IPS DF 6.9 (cell line): Measurements from ENCODE around the gene MYO1C.

ENCODE experiments used
- DNase-seq: peaks from one replicate; pipeline ENCODE4 v3.0.0-alpha.2; 2013; ENCODE audit warnings: low read depth, low spot score
- H3K27ac ChIP-seq: one replicate; pipeline ENCODE4 v1.5.1; 2013; ENCODE audit warnings: low read length, control low read depth
- H3K27me3 ChIP-seq: 2 replicates; pipeline ENCODE4 v1.6.1; 2013; ENCODE audit warnings: mild to moderate bottlenecking, low read length; ENCODE audit not compliant: control insufficient read depth, insufficient read depth
- H3K36me3 ChIP-seq: 2 replicates; pipeline ENCODE4 v1.6.1; 2013; ENCODE audit warnings: low read length; ENCODE audit not compliant: control insufficient read depth, insufficient read depth
- H3K4me1 ChIP-seq: 2 replicates; pipeline ENCODE4 v1.6.1; 2013; ENCODE audit warnings: low read length; ENCODE audit not compliant: control insufficient read depth, insufficient read depth
- H3K4me3 ChIP-seq: 2 replicates; pipeline ENCODE4 v1.5.1; 2013; ENCODE audit warnings: mild to moderate bottlenecking, low read length
- H3K9me3 ChIP-seq: 2 replicates; pipeline ENCODE4 v1.6.1; 2013; ENCODE audit warnings: low read length, inconsistent platforms; ENCODE audit not compliant: control insufficient read depth, insufficient read depth
- WGBS: extraction: QIAGEN DNeasy Blood & Tissue Kit; methylation state at CpG from one replicate; pipeline ENCODE4 v1.1.7; 2013; ENCODE audit warnings: mixed read lengths, missing lambda C conversion rate; ENCODE audit not compliant: insufficient read length, insufficient coverage; 5-methylcytosine and 5-hydroxymethylcytosine counted together

The MYO1C gene

DNA sequence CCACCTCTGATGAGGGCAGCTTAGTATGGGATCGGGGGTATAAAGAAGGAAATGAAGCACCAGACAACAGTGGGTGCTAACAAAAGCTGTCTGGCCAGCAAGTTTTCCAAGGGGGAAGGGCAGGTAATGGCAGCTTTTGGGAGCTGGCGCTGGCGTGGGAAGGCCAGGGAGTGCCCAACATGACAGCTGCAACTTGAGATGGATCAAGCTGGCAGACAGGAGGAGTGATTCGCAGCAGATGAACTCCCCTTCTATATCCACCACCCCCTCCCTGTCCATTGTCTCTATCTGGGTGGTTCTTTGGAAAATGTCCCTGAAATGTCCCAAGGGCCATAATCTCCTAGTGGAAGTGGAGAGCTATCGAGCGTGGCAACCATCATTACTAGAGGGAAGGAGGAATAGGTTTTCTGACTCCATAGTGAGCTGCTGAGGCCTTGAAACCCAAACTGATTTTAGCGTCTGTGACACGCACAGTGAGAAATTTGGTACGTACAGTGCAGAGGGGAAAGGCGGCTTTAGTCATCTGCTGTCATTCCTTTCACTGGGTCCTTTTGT, 28.7 kb upstream of the MYO1C start:
- H3K36me3 ChIP-seq: no peaks in the 10 kb centered on the region
- no peaks in the 10 kb centered on the region for H3K4me1 ChIP-seq
- no peak overlapping the region for H3K27ac ChIP-seq
- DNase-seq: no peak
- H3K9me3 ChIP-seq: no peaks in the 10 kb centered on the region
- no peaks in the 10 kb centered on the region for H3K27me3 ChIP-seq
- no CpG with 5 or more reads among the region's 10 CpGs for WGBS
- H3K4me3 ChIP-seq: no peak overlapping the region

DNA sequence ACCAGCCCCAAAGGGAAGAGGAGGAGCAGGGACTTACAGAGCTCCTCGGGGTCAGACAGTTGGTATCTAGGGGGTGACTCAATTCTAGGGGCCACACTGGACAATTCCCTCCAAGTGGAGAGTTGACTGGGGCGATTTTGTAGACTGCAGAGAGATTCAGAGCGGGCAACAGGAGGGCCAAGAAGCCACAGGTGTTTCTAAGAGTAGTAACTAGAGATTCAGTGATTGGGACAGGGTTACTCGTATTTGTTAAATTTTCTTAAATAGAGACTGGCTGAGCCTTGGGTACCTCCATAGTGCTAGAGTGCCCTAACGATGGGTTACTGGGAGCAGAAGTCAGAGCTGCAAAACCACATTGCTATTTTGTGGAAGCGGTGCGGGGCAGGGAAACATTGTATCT, 27.2 kb upstream of the MYO1C start:
- no peak overlapping the region for H3K27ac ChIP-seq
- no peaks in the 10 kb centered on the region for H3K27me3 ChIP-seq
- H3K36me3 ChIP-seq: no peaks in the 10 kb centered on the region
- peaks cover 2% of the 10 kb centered on the region; the same call in 1 of the 2 replicates for H3K4me1 ChIP-seq
- WGBS: no CpG with 5 or more reads among the region's 7 CpGs
- no peaks in the 10 kb centered on the region for H3K9me3 ChIP-seq
- no peak for DNase-seq
- no peak overlapping the region for H3K4me3 ChIP-seq

DNA sequence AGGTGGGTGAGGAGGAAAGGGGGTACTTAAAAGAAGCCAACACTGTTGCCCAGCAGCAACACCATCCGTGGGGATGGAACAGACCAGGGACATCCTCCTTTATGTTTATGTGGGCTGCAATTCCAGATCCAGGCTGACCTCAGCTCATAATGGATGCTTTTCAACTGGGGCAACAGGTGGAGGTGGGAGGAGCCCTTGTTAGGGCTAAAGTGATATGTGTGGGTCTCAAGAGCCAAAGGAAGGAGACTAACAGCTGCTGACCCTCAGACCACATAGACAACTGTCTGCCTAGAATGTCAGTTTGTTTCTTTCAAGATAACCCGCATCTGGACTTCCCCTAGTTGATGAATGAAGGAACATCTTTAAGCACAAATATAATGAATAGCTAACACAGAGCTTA, 25.9 kb upstream of the MYO1C start:
- H3K36me3 ChIP-seq: no peaks in the 10 kb centered on the region
- no CpG with 5 or more reads among the region's 2 CpGs for WGBS
- no peak overlapping the region for H3K27ac ChIP-seq

GRCh38 chr17:1516388-1517161, 24.1 kb upstream of the MYO1C start, which contains the start of gene INPP5K:
Gene INPP5K (minus strand): TSS chr17:1516612. CDS start chr17:1516499, 113 bp downstream.
- DNase-seq: peak; percentile 91
- no CpG with 5 or more reads among the region's 91 CpGs for WGBS
- H3K36me3 ChIP-seq: no peaks in the 10 kb centered on the region

More for the DNA sequence above, 25.9 kb upstream of the MYO1C start:
- Histone ChIP-seq H3K4me1 (peaks cover 2% of the 10 kb centered on the region; the same call in 1 of the 2 replicates), H3K4me3 (no peak overlapping the region), H3K27me3 (no peaks in the 10 kb centered on the region), H3K9me3 (no peaks in the 10 kb centered on the region)
- no peak for DNase-seq

GRCh38 chr17:1515640-1516387, 23.3 kb upstream of the MYO1C start:
- Histone ChIP-seq H3K27me3 (no peaks in the 10 kb centered on the region), H3K4me1 (peaks cover 2% of the 10 kb centered on the region; the same call in 1 of the 2 replicates), H3K27ac (no peak overlapping the region), H3K36me3 (0 out of 2 replicates have a peak, but pooled peaks cover 2% of the 10 kb centered on the region), H3K9me3 (no peaks in the 10 kb centered on the region), H3K4me3 (peak overlapping the region; percentile 66)
- no peak for DNase-seq
- WGBS: no CpG with 5 or more reads among the region's 31 CpGs

More at GRCh38 chr17:1516388-1517161, 24.1 kb upstream of the MYO1C start, which contains the start of gene INPP5K:
- H3K27ac ChIP-seq: no peak within 1 kb of the TSS
- H3K4me1 ChIP-seq: peaks cover 2% of the 10 kb centered on the region; the same call in 1 of the 2 replicates
- no peaks in the 10 kb centered on the region for H3K27me3 ChIP-seq
- no peaks in the 10 kb centered on the region for H3K9me3 ChIP-seq
- peak within 1 kb of the TSS; percentile 66 for H3K4me3 ChIP-seq

- Histone ChIP-seq H3K36me3 (0 out of 2 replicates have a peak, but pooled peaks cover 2% of the 10 kb centered on the region), H3K27me3 (no peaks in the 10 kb centered on the region), H3K4me1 (peaks cover 2% of the 10 kb centered on the region; the same call in 1 of the 2 replicates), H3K9me3 (no peaks in the 10 kb centered on the region), H3K27ac (no peak overlapping the region), H3K4me3 (no peak overlapping the region)
- no CpG with 5 or more reads among the region's 2 CpGs for WGBS
- DNase-seq: no peak
These were observed 19.9 kb upstream of the MYO1C start for GRCh38 chr17:1512351-1512750.

DNA sequence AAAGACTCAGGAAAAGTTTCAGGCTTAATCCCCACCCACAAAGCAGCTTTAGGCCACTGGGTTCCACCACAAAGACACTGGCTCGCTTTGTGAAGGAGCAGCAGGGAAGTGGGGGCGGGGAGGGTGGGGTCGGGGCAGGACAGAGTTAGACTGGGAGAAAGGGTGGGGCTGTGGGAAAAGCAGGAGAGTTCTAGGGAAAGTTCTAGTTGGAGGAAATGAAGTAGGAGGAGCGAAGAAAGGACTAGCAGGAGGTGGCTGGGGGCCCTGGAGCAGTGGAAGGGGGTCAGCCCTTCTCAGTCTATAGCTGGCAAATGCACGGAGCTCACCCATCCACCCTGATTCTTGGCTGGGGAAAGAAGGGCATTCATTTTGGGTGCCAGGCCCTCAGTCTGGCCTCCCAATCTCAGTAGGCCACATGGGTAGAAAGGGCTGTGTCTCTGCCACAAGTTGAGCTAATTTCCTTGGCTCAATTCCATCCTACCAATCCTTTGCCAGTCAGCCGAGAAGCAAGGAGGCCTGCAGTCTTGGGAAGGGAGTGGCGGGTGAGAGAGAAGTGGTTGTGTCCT, 19.4 kb upstream of the MYO1C start:
- DNase-seq: no peak
- Histone ChIP-seq H3K27ac (no peak overlapping the region), H3K4me1 (peaks cover 2% of the 10 kb centered on the region; the same call in 1 of the 2 replicates), H3K27me3 (no peaks in the 10 kb centered on the region), H3K4me3 (no peak overlapping the region), H3K36me3 (0 out of 2 replicates have a peak, but pooled peaks cover 2% of the 10 kb centered on the region), H3K9me3 (no peaks in the 10 kb centered on the region)
- no CpG with 5 or more reads among the region's 7 CpGs for WGBS

DNA sequence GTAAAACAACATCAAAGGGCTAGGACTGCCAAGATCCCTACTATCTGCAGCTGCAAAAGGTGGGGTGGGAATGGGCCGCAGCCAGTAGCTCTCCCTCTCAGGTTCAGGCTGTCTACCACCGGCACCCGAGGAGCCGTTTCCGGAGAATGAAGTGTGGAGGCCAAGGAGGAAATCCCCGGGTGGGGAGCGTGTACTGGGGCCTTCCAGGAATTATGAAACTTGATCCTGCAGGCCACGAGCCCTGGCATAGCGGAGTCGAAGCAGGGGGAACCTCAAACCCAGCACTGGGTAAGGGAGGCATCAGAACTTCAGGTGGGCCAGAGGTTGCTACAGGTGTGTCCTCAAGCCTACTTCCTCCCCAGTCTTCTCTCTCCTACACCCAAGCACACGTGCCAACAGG, 18.8 kb upstream of the MYO1C start:
- H3K27ac ChIP-seq: no peak overlapping the region
- no peak for DNase-seq

DNA sequence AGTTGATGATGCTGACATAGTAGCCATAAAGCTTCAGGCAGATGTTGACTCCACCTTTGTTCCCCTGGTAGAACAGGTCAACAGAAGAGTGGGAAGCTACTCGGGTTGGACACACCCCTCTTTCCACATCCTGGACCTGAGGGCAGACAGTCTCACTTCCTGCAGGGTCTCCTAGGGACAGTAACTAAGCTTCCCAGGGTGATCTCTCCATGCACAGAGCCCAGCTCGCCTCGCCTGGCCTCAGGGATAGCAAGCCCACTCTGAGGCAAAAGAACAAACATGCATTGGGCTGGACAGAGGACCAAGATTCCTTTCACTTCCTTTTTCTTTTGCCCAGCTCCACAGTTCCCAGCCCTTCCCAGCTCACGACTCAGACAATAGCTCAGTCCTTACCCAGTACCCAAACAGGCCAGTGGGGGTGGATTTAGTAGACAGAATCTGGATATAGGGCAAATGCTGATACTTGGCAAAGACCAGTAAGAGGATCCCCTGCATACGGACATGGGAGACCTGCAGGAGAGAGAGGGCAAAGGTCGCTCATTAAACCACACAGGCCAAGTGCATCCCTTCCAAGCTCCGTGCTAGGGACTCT, 16.9 kb upstream of the MYO1C start:
- no CpG with 5 or more reads among the region's 7 CpGs for WGBS
- Histone ChIP-seq H3K4me3 (no peak overlapping the region), H3K27me3 (no peaks in the 10 kb centered on the region), H3K36me3 (0 out of 2 replicates have a peak, but pooled peaks cover 2% of the 10 kb centered on the region), H3K4me1 (no peaks in the 10 kb centered on the region), H3K9me3 (no peaks in the 10 kb centered on the region), H3K27ac (no peak overlapping the region)
- no peak for DNase-seq

More for the DNA sequence above, 18.8 kb upstream of the MYO1C start:
- Histone ChIP-seq H3K4me3 (no peak overlapping the region), H3K4me1 (peaks cover 2% of the 10 kb centered on the region; the same call in 1 of the 2 replicates), H3K36me3 (0 out of 2 replicates have a peak, but pooled peaks cover 2% of the 10 kb centered on the region), H3K9me3 (no peaks in the 10 kb centered on the region), H3K27me3 (no peaks in the 10 kb centered on the region)
- no CpG with 5 or more reads among the region's 11 CpGs for WGBS
